ENCODE results near the gene ALG12.

DNA sequence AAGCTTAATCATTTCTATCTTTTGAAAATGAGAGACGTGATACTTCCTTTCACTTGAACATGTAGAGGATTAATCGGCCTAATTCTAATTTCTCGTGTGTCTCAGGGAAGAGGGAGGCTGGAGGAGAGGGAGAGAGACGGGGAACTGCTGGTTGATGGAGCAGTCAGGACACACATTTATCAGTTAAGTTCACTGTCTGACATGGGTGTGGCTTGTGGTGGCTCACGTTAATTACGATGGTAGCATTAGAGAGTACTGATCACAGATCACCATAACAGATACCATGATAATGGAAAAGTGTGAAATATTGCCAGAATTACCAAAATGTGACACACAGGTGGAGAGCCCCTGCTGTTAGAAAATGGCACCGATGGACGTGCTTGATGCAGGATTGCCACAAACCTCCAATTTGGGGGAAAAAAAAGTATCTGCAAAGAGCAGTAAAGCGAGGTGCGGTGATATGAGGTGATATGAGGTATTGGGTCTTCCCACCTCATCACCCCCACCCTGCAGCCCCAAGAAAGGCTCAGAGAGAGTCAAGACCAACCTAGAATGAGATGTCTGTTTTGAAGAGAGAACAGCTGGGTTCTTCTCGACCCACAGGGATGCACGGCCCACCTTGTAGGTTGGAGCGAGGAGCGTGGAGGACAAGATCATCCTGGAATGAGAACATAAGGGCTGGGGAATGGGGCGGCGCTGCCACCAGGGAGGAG lies 44.9 kb downstream of the ALG12 start:
- TF ChIP-seq EZH2 (IDR thresholded peaks at IDR 0.05; ENCODE audit: insufficient read depth, poor library complexity, severe bottlenecking) (no peak), EZH2phosphoT487 (IDR thresholded peaks at IDR 0.05; ENCODE audit: insufficient read depth, low read depth) (no peak)

Measured in GM23248 (cell line).